Right renal pelvis (tissue), 4 donors: ENCODE data around the gene OR51B2. TPM values are rescaled to one million over a fixed set of nuclear protein-coding genes. Genes with fewer than 3 reads are reported as not detected.
"Not testable (repeated sequence)": the region's sequence is repeated elsewhere in the genome, so short reads cannot be mapped to it uniquely, and the experiment has no call there.

Experiments used
- DNase-seq, 4 donors: peaks; one replicate each; pipeline ENCODE4 v3.0.0-alpha.2; 2013; ENCODE audit warnings: low read depth in 4 of 4, low spot score in 3 of 4, missing footprints in 1 of 4
- polyA plus RNA-seq, 4 donors: library from polyadenylated mRNA; unstranded; fragments of 120-200 nt; gene quantifications; one replicate each; pipeline ENCODE4 v1.2.1, GENCODE V29; 2013; ENCODE audit not compliant: insufficient read length in 4 of 4

OR51B2 gene
- polyA plus RNA-seq, 4 donors, result not detected

DNA sequence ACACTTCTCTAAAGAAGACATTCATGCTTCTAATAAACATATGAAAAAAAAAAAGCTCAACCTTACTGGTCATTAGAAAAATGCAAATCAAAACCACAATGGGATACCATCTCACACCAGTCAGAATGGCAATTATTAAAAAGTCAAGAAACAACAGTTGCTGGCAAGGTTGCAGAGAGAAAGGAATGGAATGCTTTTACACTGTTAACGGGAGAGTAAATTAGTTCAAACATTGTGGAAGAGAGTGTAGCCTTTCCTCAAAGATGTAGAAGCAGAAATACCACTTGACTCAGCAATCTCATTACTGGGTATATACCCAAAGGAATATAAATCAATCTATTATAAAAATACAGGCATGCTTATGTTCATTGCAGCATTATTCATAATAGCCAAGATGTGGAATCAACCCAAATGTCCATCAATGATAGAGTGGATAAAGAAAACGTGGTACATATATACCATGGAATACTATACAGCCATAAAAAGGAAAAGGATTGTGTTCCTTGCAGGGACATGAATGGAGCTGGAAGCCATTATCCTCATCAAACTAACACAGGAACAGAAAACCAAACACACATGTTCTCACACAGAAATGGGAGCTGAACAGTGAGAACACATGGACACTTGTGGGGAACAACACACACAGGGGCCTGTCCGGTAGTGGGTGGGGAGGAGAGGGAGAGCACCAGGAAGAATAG lies 10.6 kb downstream of the OR51B2 start:
- not testable (repeated sequence) for DNase-seq

DNA sequence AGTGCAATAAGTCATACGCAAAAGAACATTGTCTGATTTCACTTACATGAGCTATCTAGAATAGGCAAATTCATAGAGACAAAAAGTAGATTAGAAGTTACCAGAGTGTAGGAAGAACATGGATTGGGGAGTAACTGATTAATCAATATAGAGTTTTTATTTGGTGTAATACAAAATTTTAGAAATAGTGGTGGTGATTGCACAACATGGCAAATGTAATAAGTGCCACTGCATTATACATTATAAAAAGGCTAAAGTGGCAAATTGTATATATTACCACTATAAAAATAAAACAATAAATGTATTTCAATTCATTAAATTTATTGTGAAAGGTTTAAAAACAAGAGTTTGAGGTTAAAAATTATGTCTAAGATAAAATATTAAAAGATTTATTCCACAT lies 13.7 kb downstream of the OR51B2 start:
- no peak for DNase-seq

- DNase-seq, result no peak
Observed at GRCh38 chr11:5307256-5308019, 16.7 kb downstream of the OR51B2 start.

DNA sequence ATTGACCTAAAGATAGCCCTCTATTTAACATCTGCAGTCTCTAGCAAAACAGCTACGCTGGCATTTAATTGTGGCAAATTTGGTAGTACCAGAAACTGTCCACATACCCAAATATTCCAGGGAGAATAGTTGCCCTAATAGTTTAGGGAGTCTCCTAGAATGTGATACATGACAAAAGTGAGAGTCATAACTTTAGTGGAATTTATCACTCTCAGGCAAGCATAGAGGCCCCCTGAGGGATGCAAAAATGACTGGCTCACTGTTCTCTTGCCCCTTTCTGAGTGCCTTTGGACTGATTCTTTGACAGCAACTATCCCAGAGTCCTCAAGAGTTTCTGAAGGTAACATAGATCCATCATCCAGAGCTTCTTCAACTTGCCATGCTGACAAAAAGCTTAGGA lies 20.1 kb downstream of the OR51B2 start:
- DNase-seq, result no peak

DNA sequence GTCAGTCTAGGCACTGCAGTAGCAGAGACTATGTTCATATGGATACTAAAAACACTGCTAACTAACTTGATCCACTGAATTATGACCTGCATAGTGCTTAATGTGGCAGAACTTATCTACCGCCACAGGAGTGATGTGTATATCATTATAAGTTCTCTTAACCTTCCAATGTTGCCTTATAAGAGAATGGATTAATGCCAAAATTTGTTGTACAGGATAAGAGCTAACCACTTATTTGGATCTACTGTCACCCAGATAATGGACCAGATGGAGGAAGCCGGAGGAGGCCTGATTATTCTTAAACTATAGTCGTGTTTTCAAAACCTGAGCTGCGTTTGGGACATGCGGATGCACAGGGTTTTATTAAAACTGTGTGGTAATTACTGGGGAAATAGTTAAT lies 20.5 kb downstream of the OR51B2 start:
- no peak for DNase-seq

DNA sequence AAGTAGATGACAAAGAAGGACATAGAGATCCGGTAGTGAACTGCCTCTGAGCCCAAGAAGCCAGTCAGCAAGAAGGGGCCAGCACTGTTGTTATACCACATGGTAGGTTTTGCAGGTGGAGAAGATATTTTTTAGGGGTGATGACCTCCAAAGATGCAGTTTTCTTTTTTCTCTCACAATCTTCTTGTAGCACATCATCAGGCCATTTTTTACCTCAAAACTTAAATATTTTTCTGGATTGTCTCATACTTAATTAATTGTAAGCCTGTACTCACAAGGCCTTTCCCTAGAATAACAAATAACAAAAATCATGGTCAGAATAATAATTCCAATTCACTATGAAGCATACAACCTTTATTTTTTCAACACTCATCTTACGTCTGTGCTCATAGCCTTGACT lies 22.3 kb downstream of the OR51B2 start, which contains the start of gene OR51B4:
Gene OR51B4, minus strand, starts transcription at position 101 of the 400 bp plus-strand sequence. Its CDS starts 0 bp downstream, at position 101.
- no peak for DNase-seq

DNA sequence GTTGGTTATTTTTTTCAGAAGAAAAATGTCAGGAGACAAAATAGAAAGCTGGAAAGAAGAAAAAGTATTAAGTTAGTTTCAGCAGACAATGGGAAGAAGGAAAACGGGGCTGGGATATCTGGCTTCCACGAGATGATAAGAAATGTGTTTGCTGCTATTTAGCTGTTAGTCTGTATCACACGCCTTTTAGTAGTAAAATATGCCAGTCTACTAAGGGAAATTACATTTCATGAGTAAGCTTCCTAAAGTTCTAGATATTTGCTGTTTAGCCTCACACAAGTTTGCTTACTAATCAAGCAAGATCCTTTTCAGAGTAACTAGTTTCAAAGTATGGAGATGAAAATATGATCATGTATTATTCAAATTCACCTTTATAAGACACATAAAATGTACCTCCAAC lies 23.8 kb downstream of the OR51B2 start:
- no peak for DNase-seq

DNA sequence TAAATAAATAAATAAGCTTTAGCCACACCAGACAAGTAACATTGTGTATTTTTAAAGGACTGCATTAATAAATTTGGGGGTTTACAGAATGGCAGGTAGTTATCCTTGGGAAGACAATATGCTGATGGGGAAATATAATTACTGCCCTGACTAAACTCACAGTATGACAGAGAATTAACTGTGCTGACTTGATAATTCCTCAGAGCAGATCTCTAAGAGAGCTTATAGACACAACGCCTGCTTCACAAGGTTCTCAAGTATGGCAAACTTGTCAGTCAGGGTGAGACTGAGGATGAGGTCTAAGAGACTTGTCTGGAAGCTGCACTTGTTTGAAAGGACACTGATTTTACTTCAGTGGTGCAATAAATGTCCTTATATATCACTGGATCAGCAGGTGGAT lies 25.6 kb downstream of the OR51B2 start:
- no peak for DNase-seq

GRCh38 chr11:5297721-5298323 lies 26.3 kb downstream of the OR51B2 start:
- DNase-seq, result no peak

- DNase-seq, result not testable (repeated sequence)
Observed at GRCh38 chr11:5294342-5294995, 29.6 kb downstream of the OR51B2 start.

GRCh38 chr11:5293028-5293427 lies 31.1 kb downstream of the OR51B2 start:
- no peak for DNase-seq

- DNase-seq, result no peak
Observed at GRCh38 chr11:5291207-5291838, 32.8 kb downstream of the OR51B2 start.

DNA sequence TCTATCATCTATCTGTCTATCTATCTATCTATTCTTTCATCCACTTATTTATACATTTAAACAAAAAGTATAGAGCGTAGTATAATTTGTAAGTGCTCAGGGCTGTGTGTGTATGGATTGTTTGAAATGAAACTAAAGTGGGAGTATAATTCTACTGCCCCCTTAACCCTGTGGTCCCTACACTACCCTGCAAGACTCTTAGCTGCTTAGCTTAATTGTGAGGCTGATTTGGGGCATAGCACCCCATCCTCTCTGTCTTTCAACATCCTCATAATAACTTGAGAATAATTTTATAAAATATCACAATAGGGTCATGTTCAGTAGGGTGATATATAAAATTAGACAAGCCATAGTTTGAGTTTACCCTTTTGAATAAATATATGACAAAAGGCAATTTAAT lies 34.0 kb downstream of the OR51B2 start:
- DNase-seq, result no peak

GRCh38 chr11:5289696-5290095 lies 34.4 kb downstream of the OR51B2 start:
- no peak for DNase-seq

GRCh38 chr11:5288906-5289550 lies 35.1 kb downstream of the OR51B2 start:
- no peak for DNase-seq

DNA sequence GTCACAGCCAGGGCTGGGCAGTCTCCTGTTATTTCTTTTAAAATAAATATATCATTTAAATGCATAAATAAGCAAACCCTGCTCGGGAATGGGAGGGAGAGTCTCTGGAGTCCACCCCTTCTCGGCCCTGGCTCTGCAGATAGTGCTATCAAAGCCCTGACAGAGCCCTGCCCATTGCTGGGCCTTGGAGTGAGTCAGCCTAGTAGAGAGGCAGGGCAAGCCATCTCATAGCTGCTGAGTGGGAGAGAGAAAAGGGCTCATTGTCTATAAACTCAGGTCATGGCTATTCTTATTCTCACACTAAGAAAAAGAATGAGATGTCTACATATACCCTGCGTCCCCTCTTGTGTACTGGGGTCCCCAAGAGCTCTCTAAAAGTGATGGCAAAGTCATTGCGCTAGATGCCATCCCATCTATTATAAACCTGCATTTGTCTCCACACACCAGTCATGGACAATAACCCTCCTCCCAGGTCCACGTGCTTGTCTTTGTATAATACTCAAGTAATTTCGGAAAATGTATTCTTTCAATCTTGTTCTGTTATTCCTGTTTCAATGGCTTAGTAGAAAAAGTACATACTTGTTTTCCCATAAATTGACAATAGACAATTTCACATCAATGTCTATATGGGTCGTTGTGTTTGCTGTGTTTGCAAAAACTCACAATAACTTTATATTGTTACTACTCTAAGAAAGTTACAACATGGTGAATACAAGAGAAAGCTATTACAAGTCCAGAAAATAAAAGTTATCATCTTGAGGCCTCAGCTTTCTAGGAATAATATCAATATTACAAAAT lies 35.8 kb downstream of the OR51B2 start:
- no peak for DNase-seq

- no peak for DNase-seq
Observed at GRCh38 chr11:5286901-5287300, 37.2 kb downstream of the OR51B2 start.

DNA sequence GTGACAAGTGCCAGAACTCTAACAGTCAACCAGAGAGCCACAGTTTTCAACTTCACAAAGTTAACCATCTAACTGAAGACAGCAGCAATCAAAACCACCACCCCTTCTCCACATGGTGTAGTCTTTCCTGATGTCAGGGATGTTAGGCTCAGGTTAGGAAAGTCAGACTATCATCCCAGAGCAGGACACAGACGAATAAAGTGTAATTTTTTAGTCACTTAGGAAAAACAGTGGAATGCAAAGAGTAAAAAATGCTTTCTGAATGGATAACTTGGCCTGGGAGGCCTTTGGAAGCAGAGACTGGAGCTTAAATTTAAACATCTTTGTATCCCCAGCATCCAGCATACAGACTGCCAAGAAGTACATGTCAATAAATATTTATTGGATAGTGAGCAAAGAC lies 37.7 kb downstream of the OR51B2 start:
- no peak for DNase-seq

- no peak for DNase-seq
Observed at GRCh38 chr11:5285703-5286340, 38.3 kb downstream of the OR51B2 start.
